Measurements from ENCODE around the gene CACNB4.

DNA sequence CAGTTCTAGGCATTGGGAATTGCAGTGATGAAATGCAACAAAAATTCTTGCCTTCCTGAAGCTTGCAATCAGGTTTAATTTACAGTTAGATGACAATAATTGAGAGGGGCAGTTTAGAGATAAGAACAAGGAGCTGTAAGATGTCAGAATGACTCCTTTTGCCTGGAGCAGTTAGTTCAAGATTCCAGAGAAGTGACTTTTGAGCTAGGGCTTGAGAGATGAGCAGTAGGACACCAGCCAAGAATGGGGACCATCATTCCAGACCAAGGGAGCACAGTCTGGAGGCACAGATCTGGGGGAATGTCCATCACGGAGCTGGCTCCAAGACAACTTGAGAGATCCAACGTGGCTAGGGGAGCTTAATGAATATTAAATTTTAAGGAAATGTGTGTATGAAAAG lies 26.8 kb downstream of the CACNB4 start:
- TF ChIP-seq, protein P1, sequence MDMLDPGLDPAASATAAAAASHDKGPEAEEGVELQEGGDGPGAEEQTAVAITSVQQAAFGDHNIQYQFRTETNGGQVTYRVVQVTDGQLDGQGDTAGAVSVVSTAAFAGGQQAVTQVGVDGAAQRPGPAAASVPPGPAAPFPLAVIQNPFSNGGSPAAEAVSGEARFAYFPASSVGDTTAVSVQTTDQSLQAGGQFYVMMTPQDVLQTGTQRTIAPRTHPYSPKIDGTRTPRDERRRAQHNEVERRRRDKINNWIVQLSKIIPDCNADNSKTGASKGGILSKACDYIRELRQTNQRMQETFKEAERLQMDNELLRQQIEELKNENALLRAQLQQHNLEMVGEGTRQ (IDR thresholded peaks at IDR 0.05): no peak
- TF ChIP-seq POLR2A (IDR thresholded peaks at IDR 0.05; ENCODE audit: low read length) (no peak), CEBPB (IDR thresholded peaks at IDR 0.05) (no peak), CBX2 (IDR thresholded peaks at IDR 0.05; ENCODE audit: borderline replicate concordance, low read depth) (no peak), EP300 (IDR thresholded peaks at IDR 0.05) (no peak), MYC (IDR thresholded peaks at IDR 0.05; ENCODE audit: borderline replicate concordance, low read length) (no peak), RFX5 (IDR thresholded peaks at IDR 0.05) (no peak), CHD4 (IDR thresholded peaks at IDR 0.05; ENCODE audit: borderline replicate concordance) (no peak), RAD21 (conservative IDR thresholded peaks at IDR 0.05 in 1 of 2, IDR thresholded peaks at IDR 0.05 in 1 of 2) (no peak), GATA3 (IDR thresholded peaks at IDR 0.05; ENCODE audit: borderline replicate concordance) (no peak)
- TF ChIP-seq, protein P2, sequence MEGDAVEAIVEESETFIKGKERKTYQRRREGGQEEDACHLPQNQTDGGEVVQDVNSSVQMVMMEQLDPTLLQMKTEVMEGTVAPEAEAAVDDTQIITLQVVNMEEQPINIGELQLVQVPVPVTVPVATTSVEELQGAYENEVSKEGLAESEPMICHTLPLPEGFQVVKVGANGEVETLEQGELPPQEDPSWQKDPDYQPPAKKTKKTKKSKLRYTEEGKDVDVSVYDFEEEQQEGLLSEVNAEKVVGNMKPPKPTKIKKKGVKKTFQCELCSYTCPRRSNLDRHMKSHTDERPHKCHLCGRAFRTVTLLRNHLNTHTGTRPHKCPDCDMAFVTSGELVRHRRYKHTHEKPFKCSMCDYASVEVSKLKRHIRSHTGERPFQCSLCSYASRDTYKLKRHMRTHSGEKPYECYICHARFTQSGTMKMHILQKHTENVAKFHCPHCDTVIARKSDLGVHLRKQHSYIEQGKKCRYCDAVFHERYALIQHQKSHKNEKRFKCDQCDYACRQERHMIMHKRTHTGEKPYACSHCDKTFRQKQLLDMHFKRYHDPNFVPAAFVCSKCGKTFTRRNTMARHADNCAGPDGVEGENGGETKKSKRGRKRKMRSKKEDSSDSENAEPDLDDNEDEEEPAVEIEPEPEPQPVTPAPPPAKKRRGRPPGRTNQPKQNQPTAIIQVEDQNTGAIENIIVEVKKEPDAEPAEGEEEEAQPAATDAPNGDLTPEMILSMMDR (IDR thresholded peaks at IDR 0.05): no peak
- TF ChIP-seq, protein P3, sequence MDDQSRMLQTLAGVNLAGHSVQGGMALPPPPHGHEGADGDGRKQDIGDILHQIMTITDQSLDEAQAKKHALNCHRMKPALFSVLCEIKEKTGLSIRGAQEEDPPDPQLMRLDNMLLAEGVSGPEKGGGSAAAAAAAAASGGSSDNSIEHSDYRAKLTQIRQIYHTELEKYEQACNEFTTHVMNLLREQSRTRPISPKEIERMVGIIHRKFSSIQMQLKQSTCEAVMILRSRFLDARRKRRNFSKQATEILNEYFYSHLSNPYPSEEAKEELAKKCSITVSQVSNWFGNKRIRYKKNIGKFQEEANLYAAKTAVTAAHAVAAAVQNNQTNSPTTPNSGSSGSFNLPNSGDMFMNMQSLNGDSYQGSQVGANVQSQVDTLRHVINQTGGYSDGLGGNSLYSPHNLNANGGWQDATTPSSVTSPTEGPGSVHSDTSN (IDR thresholded peaks at IDR 0.05): no peak
- TF ChIP-seq, protein P4, sequence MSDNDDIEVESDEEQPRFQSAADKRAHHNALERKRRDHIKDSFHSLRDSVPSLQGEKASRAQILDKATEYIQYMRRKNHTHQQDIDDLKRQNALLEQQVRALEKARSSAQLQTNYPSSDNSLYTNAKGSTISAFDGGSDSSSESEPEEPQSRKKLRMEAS (IDR thresholded peaks at IDR 0.05): no peak
